GM21515 (cell line): Measurements from ENCODE around the gene EME1.
"Not testable (repeated sequence)": the region's sequence is repeated elsewhere in the genome, so short reads cannot be mapped to it uniquely, and the experiment has no call there.

Experiments
- ATAC-seq: cut with Tn5 transposase; IDR thresholded peaks from one replicate; pipeline ENCODE4 v1.9.1; 2021; ENCODE audit not compliant: unreplicated experiment

The EME1 gene

DNA sequence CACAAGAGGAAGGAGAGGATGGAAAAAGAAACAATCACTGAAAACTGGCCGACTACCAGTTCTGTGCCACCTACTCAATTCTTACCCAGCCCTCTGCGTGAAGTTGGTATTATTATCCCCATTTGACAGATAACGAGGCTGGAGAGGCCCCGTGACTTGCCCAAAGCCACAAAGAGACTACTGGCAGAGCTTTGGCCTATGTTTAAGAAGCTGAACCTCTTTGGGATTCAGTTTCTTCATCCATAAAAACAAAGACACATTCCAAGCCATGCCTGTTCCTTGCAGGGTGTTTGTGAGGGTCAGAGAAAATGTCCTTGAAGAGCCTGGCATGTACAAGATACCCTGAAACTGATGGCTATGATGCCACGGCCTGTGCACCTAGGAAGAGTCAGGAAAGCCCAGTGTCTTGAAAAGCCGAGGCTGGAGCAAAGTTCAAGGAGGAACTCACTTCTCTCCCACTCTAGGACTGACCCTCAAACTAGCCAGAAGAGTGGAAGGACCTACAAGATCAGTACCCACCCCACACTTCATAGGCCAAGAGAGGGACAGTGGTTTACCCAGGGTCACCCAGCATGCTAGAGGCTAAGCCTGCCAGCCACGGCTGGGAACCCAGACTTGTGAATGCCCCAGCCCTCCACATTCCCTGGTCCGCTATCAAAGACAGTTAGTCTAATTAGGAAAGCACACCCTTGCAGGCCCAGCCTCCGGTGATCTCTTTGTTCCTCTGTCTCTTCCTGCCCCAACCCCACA, 51.4 kb downstream of the EME1 start:
- no peak for ATAC-seq

DNA sequence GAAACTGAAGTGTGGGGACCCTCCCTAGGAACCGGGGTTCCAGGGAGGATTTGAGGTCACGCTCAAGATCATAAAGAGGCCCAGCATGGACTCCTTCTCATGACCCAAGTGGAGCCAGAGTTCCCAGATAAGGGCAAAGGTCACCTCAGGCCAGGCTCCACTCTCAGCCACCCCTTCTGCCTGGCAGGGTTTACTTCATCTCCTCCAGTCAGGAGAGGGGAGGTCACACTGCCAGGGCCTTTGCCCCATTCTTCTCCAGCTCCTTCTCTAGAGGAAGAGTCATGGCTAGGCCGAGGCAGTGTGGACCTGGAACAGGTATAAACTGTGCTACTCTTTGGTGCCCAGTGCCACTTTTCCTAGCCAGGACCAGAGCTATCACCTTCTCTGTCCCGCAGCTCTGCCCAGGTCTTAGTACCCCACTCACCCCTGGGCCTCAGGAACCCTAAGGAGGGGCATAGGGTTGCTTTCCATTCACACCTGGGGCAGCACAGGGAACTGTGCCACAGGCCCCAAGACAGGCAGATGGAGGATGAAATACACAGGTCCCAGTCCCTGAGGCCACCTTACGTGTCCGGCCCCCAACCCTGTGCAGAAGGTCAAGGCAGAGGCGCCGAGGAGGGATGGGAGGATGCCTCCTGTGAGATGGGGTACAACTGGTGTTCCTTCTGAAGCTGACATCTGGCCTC, 52.1 kb downstream of the EME1 start:
- no peak for ATAC-seq

DNA sequence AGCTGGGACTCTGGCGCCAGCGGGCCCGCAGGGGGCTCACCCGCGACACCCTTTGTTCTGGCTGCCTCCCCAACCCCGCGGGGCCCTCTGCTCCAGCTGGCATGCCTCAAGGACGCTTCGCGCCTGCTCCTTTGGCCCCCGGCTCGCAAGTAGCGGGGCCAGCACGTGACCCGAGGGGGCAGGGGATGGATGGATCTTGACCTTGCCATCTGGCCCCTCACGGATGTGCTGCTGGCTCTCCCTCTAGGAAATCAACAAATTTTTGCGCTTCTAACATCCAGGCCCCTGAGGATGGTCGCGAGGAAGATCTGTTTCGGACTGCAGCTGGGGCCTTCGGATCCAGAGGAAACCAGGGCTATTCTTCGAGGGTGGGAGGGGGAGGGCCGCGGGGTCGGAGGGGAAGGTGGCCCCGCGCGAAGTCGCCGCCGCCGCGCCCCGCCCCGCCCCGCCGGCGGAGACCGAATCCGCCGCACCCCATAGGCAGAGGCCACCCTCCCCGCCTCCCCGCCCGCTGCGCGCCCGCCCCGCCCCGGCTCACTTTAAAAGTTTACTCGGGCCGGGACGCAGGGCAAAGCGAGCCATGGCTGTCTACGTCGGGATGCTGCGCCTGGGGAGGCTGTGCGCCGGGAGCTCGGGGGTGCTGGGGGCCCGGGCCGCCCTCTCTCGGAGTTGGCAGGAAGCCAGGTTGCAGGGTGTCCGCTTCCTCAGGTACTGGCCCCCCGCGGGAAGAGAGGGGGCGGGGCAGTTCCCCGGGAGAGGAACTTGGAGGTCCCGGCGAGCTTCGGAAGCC, 52.8 kb downstream of the EME1 start, which contains the start of gene ACSF2:
TSS of gene ACSF2 (plus strand) at position 537 of the 790 bp plus-strand sequence. CDS start at position 581, 44 bp downstream.
- peak; percentile 49 for ATAC-seq

DNA sequence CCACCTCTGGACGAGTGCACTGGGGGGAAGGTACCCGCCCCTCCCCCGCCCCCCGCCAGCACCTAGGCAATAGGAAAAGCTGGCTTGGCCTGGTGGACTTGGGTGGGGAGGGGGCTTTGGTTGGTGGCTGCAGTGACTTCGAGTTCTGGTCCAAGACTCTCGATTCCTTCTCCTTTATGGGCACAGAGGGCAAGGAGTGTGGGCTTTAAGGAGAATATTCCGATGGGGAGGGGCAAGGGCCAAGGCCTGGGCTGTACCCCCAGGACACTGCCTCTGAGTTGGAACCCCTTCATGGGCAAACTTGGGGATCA, 53.4 kb downstream of the EME1 start:
- ATAC-seq, result no peak

DNA sequence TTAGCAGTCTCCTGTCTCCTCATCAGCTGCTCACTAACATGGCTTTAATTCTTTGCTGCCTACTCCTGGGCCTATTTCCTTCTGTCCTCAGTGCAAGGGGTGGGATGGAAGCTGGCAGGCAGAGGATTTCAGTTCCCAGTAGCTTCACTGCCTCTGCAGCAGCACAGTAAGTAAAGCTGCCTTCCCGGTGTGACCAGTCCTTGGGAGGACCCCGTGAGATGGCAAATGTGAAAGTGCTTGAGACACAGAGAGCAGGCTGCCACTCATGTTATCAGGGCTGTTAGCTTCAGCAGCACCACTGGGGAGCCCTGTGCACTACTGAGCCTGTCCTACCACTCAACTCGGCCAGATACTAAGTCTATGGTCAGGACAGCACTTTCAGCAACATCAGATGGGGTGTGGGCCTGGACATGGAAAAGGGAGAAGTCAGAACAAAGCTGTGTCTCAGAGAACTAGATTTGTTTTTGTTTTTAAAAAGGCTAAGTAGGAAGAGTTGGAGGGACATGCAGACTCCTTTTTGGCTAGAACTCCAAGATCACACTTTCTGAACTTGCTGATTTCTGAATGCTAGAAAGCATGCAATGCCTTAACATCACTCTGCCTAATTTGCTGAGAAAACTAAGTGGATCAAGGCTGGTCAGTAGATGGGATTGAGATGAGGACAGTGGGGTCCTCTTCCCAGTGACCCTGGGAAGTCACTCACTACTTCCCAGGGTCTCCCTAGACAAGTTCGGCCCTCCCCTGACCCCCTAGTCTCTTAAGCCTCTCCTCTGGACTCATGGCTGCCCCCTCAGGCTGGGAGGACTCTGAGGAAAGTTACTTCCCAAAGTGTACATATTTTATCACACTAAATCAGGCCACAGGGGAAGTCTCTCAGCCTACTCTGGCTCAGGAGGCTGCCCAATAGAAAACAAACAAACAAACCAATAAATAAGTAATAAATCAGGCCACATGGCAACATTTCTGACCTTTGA, 54.1 kb downstream of the EME1 start:
- peak; percentile 24 for ATAC-seq

DNA sequence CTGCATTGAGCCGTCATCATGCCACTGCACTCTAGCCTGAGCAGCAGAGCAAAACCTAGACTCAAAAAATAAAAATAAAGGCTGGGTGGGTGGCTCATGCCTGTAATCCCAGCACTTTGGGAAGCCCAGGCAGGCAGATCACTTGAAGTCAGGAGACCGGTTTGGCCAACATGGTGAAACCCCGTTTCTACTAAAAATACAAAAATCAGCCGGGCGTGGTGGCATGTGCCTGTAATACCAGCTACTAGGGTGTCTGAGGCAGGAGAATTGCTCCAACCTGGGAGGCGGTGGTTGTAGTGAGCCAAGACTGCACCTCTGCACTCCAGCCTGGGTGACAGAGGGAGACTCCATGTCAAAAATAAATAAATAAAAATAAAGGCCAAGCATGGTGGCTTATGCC, 55.1 kb downstream of the EME1 start:
- not testable (repeated sequence) for ATAC-seq

DNA sequence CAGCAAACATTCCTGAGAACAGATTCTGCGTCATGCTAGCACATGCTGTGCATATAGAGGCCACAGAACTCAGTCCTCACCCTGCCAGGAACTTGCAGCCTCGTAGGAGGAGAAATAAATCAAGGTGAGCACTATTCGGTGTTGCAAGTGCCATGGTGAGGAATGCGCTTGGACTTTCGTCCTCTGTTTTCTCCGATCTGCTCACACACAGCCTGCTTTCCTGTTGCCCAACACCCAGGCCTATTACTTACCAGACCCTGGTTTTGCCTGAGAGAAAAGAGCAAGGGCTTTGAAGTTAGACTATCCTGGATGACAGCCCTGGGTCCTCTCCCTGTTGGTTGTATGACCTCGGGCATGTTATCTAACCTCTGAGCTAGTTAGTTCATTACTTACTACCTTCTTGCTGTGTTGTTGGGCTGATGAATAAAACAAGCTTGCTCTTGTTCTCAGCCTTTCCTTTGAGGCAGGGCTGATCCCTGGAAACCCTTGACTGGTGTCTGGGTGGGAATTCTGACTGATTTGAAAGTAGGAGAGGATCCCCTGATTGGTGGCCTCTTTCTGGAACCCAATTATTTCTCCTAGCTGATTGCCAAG, 55.9 kb downstream of the EME1 start:
- ATAC-seq, result no peak

DNA sequence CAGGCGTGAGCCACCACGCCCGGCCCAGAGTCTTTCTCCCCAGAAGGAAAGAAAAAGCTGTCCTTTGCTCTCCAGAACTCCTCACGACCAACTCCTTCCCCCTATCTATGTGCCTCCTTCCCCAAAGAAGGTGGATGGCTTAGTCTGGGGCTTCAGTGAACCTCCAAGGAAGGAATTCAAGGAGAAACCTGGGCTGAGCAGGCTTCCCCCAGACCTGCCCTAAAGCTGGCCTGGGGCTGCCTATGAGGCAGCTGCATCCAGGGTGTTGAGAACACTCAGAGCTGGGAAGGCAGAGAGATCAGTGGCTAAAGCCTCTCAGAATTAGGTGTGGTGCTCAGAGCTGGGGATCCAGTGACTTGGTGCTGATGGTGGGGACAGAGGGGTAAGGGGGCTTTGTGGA, 56.8 kb downstream of the EME1 start:
- ATAC-seq, result no peak
